GM21723 (cell line): ENCODE data around the gene SLC25A20.
"Not testable (repeated sequence)": the region's sequence is repeated elsewhere in the genome, so short reads cannot be mapped to it uniquely, and the experiment has no call there.

Source experiments
- ATAC-seq: cut with Tn5 transposase; IDR thresholded peaks from one replicate; pipeline ENCODE4 v1.9.1; 2021; ENCODE audit warnings: mild to moderate bottlenecking, moderate library complexity; ENCODE audit not compliant: unreplicated experiment

SLC25A20 gene, protein sequence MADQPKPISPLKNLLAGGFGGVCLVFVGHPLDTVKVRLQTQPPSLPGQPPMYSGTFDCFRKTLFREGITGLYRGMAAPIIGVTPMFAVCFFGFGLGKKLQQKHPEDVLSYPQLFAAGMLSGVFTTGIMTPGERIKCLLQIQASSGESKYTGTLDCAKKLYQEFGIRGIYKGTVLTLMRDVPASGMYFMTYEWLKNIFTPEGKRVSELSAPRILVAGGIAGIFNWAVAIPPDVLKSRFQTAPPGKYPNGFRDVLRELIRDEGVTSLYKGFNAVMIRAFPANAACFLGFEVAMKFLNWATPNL

DNA sequence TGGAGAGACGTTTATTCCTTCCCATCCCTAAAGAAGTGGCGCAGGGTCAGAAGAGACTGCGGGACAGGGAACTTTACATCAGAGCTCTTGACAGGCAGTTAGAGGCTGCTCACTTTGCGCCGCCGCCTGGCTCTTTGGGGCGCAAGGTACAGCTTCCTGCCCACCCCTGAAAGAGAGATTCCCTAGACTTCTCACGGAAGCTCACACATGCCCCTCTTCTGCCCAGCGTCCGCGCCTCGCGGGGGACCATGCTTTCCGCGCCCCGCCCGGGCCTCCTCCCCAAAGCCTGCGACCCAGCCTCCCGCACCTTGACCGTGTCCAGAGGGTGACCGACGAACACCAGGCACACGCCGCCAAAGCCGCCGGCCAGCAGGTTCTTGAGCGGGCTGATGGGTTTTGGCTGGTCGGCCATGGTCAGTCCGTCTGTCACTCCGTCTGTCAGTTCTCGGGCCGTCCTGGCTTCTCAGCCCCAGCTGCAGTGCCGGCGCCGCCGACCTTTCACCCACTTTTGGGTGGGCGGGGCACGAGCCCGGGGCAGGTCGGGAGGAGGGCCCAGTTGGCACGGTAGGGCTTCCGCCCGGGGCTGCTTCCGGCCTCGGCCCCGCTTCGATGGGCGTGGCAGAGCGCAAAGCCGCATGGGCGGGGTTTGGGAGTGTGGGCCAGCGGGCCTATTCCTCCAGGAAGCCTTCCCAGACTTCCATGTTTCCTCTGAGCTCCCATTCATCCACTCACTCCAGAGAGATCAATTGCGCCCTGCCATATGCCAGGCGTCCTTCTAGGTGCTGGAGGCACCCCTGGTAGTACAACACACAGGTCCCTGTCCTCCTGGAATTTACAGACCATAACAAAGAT lies at the start of gene SLC25A20:
SLC25A20 (minus strand) TSS at position 500 of the 852 bp plus-strand sequence; CDS start at position 412, 88 bp downstream.
- ATAC-seq, result peak; percentile 80

DNA sequence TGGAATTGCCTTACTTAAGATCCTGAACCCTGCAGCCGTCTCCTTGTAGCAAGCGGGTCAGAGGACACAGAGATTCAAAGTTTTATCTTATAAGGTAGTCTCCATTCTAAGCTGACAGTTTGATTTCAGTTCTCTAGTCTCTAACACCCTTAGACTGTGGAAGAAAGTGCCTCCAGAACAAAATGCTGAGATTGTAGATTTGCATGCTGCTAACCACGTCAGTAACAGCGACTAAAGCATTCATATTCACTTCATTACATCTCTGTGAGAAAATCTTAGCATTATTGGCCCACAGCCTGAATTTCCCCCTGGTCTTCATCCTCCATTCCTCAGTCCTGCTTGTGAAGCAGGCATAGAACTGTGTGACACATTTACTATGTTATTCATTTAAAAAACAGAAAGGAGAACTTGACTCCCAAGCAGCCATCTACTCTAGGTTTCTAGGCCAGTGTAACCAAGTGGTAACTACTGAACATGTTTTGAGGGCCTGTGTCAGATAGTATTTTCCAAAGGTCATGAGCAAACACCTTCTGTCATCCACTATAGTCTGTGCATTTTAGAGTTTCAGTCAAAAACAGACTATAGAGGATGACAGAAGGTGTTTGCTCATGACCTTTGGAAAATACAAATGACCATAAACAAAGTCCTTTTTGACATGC lies 47.3 kb upstream of the SLC25A20 start:
- no peak for ATAC-seq

DNA sequence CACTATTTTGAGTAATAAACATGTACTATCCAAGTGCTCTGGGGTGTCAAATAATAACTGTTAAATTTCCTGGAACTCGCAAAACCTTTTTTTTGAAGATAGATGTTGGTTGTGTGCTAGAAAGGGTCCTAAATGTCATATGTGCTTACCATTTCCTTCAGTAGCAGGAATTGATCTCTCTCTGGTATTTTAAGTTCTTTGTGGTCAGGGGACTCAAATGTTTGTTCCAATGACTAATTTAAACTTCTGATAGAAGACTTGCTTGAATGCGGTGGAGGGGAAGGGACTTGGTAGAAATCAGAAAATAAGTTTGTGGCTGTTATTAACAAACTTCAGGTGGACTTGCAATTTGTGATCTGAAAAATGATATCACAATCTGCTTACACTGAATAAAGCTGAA lies 46.8 kb upstream of the SLC25A20 start:
- no peak for ATAC-seq

DNA sequence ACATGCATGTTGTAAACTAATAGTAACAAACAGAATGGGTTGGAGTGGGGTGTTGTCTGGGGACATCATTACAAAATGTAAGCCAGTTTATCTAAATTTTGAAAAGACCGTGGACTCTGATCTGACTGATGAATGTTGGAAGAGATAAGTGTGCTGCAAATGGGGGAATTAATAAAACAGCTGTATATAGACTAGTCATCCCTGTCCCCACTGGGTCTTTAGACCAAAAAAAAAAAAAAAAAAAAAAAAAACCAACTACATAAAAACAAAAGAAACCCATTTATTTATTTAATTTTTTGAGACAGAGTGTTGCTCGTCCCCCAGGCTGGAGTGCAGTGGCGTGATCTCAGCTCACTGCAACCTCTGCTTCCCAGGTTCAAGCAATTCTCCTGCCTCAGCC lies 40.0 kb upstream of the SLC25A20 start:
- no peak for ATAC-seq

DNA sequence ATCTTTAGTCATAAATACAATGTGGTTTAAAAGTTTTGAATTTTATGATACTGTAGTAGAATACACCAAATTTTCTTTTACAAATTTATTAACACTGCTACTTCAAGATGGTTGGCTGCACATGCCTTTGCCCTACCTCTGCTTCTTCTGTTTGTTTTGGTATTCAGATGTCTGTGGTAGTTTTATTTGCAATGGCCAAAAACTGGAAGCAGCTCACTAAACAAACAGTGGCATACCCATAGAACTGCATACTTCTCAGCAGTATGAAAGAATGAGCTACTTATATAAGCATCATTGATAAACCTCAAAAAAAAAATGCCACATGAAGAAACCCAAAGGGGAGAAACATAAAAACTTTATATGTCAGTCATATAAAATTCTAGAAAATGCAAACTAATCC lies 39.5 kb upstream of the SLC25A20 start:
- ATAC-seq, result no peak

DNA sequence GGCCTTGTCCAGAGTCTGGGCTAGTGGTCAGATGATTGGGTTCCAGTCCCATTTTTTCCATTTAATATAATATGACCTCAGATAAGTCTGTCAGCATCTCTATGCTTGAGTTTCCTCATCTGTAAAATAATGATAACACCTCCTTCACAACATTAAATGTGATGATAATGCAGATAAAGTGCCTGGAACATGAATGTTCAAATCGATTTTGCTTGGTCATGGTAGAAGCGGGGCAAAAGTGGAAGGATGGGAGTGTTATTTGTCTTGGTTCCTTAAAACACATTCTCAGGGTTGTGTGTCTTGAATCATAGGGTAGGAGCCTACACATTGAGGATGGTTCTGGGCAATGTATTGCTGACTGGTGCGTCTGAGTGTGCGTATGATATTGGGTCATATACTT lies 36.8 kb upstream of the SLC25A20 start:
- ATAC-seq, result no peak

DNA sequence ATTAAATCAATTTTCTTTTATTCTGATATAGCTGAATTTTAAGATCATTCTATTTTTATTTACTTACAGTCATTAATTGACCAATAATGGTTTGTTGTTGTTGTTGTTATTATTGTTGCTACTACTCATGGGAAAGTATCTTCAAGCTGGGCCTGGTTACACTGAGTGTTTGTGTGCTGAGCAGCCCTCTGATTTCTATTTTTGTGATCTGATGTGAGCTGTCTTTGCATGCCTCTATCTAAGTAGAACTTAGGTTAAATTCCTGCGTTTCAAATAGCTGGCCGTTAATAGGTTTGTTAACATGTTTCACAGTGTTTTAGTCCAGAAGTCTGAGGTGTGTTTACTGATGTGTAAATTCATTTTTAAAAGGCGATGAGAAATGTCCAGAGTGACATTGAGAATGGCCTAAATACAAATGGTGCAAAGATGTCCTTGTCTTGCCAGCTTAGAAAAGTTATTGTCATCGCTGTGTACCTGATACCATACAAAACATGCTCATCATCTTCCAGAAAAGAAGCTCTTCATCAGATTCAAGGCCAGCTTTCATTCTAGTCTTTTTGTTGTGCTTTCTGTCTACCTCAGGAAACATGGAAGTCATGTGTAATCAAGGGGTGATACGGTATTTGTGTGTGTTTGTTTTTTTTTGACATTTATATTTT lies 35.8 kb upstream of the SLC25A20 start:
- ATAC-seq, result no peak

DNA sequence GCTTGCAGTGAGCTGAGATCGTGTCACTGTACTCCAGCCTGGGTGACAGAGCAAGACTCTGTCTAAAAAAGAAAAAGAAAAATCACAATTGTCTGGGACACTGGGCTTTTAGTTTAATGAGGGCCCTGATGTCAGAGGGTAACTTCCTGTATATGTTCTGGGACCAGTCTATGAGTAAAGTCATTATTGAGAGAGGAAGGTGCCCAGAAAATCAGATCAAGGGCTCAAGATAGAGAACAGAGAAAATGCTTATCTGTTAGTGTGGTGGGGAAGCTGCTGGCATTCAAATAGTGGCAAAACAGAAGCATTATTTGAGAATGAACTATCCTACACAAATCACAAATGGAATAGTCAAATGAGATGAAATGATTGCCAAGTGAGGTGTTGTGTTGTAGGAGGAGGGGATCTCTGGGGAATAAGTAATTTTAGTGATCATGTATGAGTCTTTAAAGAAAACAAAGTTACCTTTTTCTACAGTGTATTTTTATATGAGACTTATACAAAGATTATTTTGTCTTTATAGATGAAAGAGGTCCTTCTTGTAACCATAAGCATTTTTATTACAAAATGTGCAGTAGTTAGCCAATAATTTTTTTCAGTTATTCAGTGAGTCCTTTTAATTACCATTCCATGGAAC lies 33.4 kb upstream of the SLC25A20 start:
- no peak for ATAC-seq

DNA sequence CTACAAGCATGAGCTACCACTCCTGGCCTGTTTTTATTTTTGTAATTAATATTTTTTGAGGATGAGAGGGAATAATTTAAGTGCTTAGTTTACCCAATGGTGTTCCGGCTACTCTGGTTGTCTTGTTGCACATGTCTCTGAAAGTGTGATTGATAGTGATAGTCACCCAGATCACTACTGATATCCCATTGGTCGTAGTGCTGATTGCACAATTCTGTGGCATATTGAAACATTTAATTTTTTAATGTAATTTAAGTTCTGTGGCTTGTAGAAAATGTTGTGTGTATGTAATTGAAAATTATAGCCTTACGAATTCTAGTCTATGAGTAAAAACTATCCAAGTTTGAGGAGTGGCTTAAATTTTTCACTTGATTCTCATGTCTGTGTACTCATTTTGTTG lies 31.9 kb upstream of the SLC25A20 start:
- no peak for ATAC-seq

DNA sequence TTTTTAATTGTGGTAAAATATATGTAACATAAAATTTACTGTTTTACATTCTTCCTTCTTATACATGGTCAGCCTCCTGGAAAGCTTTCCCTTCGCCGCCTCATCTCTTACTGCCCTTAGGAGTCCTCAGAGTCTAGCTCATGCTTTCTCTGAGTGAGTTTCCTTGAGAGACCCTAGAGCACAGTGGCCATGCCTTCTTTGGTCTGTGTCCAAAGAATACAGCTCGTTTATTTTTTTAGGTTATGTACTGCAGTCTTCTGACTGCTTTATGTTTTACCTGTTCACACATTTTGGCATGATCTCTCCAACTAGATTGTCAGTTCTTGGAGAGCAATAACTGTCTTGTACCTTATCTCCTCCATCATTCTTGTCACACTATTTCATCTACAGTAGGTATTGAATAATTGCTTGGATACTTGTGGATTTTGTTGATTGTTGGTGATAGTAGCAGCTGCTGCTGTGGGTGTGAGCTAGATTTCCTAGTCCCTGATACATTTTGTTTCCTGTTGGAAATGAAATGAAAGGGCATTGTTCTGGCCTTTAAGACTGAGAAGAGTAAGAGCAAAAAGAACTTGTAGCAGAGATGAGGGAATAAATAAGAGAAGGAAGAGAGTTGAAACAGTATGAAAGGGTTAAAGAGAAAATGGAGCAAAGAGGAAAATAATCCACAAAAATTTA lies 30.8 kb upstream of the SLC25A20 start:
- ATAC-seq, result no peak

DNA sequence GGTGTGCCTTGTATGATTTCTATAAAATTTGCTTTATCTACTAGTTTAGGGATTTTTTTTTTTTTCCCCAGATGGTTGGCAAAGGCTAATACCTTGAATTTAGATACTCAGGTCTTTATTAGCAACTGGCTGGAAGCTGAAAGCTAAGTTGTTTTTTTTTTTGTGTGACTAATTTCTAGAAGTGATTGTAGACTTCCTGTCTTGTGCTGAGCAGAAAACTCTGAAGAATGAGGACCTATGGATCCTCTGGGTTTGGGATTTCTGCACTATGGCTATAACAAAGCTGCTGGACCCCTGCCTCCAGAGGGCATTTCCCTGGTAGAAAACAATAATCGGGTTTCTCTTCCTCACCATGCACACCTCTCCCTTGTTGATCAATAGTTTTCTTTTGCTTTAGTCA lies 30.0 kb upstream of the SLC25A20 start:
- no peak for ATAC-seq

DNA sequence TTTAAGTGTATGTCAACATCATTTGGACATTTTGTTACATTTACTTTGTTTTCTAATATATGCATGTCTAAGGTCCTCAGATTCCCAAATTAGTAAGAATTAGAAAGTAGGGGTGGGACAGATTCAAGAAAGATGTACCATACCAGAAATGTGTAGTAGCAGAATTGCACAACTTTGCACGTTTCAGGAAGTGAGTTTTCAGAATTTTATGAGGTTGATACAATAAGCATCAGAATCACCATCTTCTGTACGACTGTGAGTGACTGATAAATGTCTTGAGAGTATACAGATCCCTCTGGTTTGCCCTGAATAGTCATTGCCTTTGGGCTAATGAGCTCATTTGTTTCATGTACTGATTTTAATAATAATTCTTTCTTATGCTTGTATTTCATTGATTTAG lies 29.2 kb upstream of the SLC25A20 start:
- no peak for ATAC-seq

DNA sequence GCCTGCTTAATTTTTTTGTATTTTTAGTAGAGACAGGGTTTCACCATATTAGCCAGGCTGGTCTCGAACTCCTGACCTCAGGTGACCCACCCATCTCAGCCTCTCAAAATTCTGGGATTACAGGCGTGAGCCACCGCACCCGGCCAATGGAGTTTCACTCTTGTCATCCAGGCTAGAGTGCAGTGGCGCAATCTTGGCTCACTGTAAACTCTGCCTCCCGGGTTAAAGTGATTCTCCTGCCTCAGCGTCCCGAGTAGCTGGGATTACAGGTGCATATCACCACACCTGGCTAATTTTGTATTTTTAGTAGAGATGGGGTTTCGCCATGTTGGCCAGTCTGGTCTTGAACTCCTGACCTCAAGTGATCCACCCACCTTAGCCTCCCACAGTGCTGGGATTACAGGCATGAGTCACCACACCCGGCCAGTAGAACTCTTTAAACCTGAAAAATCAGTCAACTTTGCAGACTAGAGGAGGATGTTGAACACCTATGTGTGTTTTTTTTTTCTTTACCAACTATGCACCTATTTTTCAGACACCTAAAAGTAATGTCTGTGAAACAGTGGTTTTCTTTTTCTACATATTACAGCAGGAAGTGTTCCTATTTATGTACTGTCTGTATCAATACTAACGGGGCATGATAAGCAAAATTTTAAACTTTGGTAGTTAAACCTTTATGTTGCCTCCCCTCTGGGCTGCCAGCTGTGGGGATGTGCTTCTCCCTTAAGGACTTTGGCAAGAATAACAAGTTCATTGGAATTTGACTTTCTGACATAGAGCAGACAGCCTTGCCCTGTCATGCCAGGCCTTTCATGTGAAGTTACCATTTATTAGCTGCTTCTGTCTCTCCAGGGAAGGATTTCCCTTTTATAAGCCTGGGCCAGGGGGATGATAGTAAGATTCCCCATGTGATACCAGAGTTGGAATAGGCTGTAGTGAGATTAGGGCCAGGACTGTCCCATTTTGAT lies 28.0 kb upstream of the SLC25A20 start:
- no peak for ATAC-seq

DNA sequence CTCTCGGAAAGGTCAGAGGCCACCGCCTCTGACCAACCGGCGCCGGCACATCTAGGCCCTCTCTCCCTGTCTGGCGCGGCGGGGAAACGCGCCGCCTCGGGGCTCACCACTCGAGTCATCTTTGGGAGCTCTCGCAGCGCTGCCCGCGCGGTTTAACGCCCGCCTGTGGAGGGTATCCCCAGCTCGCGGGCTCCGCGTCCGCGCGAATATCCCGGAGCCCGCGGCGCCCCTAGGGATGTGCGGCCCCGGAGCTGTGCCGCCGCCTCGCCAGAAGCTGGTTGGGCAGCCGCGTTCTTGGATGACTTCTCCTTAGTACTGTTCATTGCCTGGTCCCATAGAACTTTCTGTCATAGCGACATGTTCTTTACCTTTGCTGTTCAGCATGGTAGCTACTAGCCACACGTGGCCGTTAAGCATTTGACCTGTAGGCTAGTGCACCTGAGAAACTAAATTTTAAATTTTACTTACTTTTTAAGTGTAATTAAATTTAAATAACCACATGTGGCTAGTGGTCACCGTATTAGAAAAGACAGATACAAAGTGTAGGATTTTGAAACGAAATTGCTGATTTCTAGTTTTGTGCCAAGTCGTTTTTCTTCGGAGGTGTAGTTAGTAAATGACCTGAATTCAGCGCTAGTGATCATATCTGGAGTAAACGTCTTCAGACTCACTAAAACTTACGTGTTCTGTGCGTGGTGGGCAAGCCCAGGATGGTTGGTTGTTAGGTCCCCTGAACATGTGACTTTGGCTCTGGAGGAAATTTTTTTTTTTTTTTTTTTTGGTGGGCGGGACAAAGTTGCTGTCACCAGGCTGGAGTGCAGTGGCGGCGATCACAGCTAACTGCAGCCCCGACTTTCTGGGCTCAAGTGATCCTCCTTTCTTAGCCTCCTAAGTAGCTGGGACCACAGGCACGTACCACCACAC lies 20.8 kb upstream of the SLC25A20 start:
- peak; percentile 18 for ATAC-seq

DNA sequence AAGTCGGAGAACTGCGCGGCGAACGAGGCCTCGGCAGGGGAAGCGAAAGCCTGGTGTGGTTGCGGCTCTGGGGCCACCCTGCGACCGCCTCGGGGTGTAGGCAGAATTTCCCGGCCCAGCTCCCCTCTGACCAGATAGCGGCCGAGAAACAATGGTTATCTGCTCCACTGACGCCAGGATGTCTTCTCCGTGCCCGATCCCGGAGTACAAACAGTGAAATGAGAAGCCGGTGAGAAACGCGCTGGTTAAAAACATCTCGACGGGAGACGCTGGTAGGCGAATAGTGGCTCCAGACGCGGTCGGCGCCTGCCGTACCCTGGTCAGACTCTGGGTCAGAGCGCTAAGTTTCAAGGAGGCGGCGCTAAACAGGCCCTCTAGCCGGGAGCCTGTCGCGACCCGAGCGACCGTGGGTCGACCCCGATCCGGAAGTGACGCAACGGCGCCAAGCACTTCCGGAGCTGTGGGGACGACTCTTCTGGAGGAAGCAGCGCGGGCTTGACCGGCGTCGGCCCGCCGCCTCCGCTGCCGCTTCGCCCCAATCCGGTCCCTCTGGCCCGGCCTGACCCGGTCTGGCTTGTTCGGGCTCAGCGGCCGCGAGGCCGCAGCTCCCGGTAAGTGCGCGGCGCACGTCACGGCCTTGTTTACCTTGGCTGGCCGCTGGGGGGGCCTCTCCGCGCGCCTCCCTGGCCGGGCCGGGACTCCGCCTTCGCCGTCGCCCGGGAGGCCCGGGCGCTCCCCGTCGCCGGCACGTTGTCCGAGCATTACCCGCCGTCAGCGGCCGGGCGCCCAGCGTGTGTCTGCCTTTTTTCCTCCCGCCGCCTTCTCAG lies 19.9 kb upstream of the SLC25A20 start, which contains the start of gene ARIH2:
ARIH2 (plus strand) TSS at position 455 of the 827 bp plus-strand sequence. CDS start 8,717 bp downstream, outside the sequence.
- ATAC-seq, result peak; percentile 80

DNA sequence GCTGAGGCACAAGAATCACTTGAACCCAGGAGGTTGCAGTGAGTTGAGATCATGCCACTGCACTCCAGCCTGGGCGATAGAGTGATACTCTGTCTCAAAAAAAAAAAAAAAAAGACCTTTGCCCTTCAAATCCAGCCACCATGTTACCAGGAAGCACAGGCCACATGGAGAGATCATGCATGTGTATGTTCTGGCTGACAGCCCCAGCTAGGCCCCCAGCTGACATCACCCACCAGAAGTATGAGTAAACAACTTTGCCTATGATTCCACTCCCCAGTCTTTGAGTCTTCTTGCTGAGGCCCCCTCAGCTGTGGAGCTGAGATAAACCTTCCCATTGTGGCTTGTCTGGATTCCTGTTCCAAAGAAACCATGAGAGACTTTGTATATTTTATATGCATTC lies 16.6 kb upstream of the SLC25A20 start:
- ATAC-seq, result no peak

DNA sequence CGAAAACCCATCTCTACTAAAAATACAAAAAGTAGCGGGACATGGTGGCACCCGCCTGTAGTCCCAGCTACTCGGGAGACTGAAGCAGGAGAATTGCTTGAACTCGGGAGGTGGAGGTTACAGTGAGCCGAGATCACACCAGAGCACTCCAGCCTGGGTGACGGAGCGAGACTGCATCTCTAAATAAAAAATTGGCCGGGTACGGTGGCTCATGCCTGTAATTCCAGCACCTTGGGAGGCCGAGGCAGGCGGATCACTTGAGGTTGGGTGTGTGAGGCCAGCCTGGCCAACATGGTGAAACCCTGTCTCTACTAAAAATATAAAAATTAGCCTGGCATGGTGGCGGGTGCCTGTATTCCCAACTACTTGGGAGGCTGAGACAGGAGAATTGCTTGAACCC lies 8.3 kb upstream of the SLC25A20 start:
- ATAC-seq, result not testable (repeated sequence)
